HAP-1 (cell line): Measurements from ENCODE around the gene PKD2L1.
"Not testable (repeated sequence)": the region's sequence is repeated elsewhere in the genome, so short reads cannot be mapped to it uniquely, and the experiment has no call there.

Source experiments
- DNase-seq, 2 experiments: peaks; one replicate each; pipeline ENCODE4 v3.0.0-alpha.2; 2016 to 2020; ENCODE audit warnings: low spot score in 2 of 2
- H3K27me3 ChIP-seq: fragments of 250-450 bp; sonication (Bioruptor Pico); 2 replicates; pipeline ENCODE4 v1.5.1; 2020; ENCODE audit warnings: low read depth, mild to moderate bottlenecking, moderate library complexity
- H3K36me3 ChIP-seq: fragments of 250-450 bp; sonication (Bioruptor Pico); replicated peaks from 2 replicates; pipeline ENCODE4 v1.5.1; 2020; ENCODE audit warnings: mild to moderate bottlenecking
- H3K4me1 ChIP-seq: fragments of 250-450 bp; sonication (Bioruptor Pico); 2 replicates; pipeline ENCODE4 v1.5.1; 2020; ENCODE audit warnings: mild to moderate bottlenecking
- H3K4me3 ChIP-seq: fragments of 250-450 bp; sonication (Bioruptor Pico); 2 replicates; pipeline ENCODE4 v1.5.1; 2020; ENCODE audit warnings: mild to moderate bottlenecking, moderate library complexity
- H3K9me3 ChIP-seq: fragments of 250-450 bp; sonication (Bioruptor Pico); 2 replicates; pipeline ENCODE4 v1.5.1; 2020; ENCODE audit warnings: mild to moderate bottlenecking, moderate library complexity
- in situ Hi-C: fragments of 300-500 bp; cut with MboI; formaldehyde crosslinking; loops from 3 replicates; pipeline ENCODE4 v1.14.3; 2020; ENCODE audit warnings: low sequenced_read_pairs, inconsistent platforms, mixed read lengths

The PKD2L1 gene

GRCh38 chr10:100301123-100301522, 28.9 kb downstream of the PKD2L1 start:
- H3K27me3 ChIP-seq = peaks cover 32% of the 10 kb centered on the region
- H3K4me1 ChIP-seq, H3K36me3 ChIP-seq, H3K9me3 ChIP-seq, DNase-seq, H3K4me3 ChIP-seq, in situ Hi-C loops: not testable (repeated sequence)

DNA sequence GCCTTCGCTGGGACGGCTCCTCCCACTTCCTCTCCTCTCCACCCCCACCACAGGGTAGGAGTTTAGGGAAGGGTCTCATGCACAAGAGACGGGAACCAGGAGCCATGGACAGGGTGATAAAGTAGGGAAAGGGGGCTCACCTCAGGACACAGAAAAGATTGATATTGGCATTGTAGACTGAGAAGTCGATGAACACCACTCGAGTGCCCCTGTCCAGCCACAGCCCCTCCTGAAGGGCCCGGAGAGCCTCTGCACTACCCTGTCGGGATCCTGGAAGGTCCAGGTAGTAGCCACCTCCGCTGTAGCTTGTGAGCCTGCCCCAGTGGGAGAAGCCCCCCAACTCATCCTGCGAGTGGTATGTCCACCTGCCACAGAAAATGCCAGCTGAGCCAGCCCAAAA, 32.8 kb downstream of the PKD2L1 start:
- Histone ChIP-seq H3K36me3 (no peaks in the 10 kb centered on the region), H3K27me3 (peaks cover 18% of the 10 kb centered on the region)

GRCh38 chr10:100293066-100293465, 37.0 kb downstream of the PKD2L1 start:
- Histone ChIP-seq H3K27me3 (peaks cover 15% of the 10 kb centered on the region), H3K9me3 (no peaks in the 10 kb centered on the region), H3K4me1 (no peaks in the 10 kb centered on the region), H3K4me3 (no peak overlapping the region), H3K36me3 (no peaks in the 10 kb centered on the region)
- no peak for DNase-seq
- in situ Hi-C loops = no loop called here

More for the DNA sequence above, 32.8 kb downstream of the PKD2L1 start:
- H3K4me1 ChIP-seq = no peaks in the 10 kb centered on the region
- no peak overlapping the region for H3K4me3 ChIP-seq
- no peak for DNase-seq
- in situ Hi-C loops = no loop called here
- H3K9me3 ChIP-seq = no peaks in the 10 kb centered on the region

DNA sequence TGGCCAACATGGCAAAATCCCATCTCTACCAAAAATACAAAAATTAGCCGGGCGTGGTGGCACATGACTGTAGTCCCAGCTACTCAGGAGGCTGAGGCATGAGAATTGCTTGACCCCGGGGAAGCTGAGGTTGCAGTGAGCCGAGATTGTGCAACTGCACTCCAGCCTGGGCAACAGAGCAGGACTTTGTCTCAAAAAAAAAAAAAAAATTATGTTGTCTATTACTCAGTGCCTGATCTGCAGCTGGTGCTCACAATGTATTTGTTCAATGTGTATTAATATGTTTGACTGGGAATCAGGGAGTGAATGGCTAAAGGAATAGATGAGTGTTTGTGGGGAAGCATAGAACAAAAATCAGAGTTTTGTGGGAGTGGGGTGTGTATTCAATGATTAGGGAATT, 37.7 kb downstream of the PKD2L1 start:
- H3K9me3 ChIP-seq, H3K4me3 ChIP-seq, DNase-seq, in situ Hi-C loops, H3K4me1 ChIP-seq, H3K36me3 ChIP-seq: not testable (repeated sequence)
- peaks cover 11% of the 10 kb centered on the region for H3K27me3 ChIP-seq

- Histone ChIP-seq H3K4me3 (no peak overlapping the region), H3K36me3 (no peaks in the 10 kb centered on the region), H3K27me3 (peaks cover 3% of the 10 kb centered on the region; the same call in 1 of the 2 replicates), H3K9me3 (no peaks in the 10 kb centered on the region), H3K4me1 (peaks cover 2% of the 10 kb centered on the region; the same call in 1 of the 2 replicates)
- in situ Hi-C loops = no loop called here
- DNase-seq = no peak
Measured at GRCh38 chr10:100291356-100291755, 38.7 kb downstream of the PKD2L1 start.

DNA sequence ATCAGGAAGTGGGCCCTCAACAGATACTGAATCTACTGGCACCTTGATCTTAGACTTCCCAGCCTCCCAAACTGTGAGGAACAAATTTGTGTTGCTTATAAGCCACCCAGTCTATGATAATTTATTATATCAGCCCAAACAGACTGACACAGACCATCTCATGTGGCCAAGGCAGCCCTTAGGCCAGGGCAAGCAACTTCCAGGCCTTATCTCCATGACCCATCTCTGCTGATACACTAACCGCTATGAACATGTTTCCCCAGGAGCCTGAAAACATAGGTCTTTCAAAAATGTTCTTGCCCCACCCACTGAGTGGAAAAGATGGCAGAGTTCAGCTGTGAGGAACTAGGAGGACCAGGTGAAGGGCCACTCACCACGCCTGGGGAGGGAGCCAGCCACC, 40.4 kb downstream of the PKD2L1 start:
- Histone ChIP-seq H3K36me3 (0 out of 2 replicates have a peak, but pooled peaks cover 2% of the 10 kb centered on the region), H3K4me1 (peaks cover 7% of the 10 kb centered on the region), H3K27me3 (0 out of 2 replicates have a peak, but pooled peaks cover 3% of the 10 kb centered on the region), H3K4me3 (no peak overlapping the region), H3K9me3 (no peaks in the 10 kb centered on the region)
- no peak for DNase-seq
- in situ Hi-C loops = no loop called here

- in situ Hi-C loops = no loop called here
- Histone ChIP-seq H3K4me3 (no peak overlapping the region), H3K27me3 (0 out of 2 replicates have a peak, but pooled peaks cover 3% of the 10 kb centered on the region), H3K36me3 (peaks cover 13% of the 10 kb centered on the region), H3K9me3 (no peaks in the 10 kb centered on the region), H3K4me1 (peaks cover 7% of the 10 kb centered on the region)
- DNase-seq = no peak
Measured at GRCh38 chr10:100288196-100288595, 41.8 kb downstream of the PKD2L1 start.

DNA sequence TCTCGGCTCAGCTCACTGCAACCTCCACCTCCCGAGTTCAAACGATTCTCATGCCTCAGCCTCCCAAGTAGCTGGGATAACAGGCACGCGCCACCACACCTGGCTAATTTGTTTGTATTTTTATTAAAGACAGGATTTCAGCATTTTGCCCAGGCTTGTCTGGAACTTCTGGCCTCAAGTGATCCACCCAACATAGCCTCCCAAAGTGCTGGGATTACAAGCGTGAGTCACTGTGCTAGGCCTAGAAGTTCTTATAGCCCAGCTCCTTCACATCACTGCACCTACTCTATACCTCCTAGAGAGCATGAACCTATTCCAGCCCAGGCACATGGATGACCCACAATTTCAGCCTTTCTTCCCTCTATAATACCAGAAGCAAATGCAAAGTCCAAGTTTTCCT, 42.3 kb downstream of the PKD2L1 start:
- no peak for DNase-seq
- in situ Hi-C loops = no loop called here
- Histone ChIP-seq H3K36me3 (peaks cover 13% of the 10 kb centered on the region), H3K4me1 (peaks cover 7% of the 10 kb centered on the region), H3K27me3 (0 out of 2 replicates have a peak, but pooled peaks cover 3% of the 10 kb centered on the region), H3K4me3 (no peak overlapping the region), H3K9me3 (no peaks in the 10 kb centered on the region)

DNA sequence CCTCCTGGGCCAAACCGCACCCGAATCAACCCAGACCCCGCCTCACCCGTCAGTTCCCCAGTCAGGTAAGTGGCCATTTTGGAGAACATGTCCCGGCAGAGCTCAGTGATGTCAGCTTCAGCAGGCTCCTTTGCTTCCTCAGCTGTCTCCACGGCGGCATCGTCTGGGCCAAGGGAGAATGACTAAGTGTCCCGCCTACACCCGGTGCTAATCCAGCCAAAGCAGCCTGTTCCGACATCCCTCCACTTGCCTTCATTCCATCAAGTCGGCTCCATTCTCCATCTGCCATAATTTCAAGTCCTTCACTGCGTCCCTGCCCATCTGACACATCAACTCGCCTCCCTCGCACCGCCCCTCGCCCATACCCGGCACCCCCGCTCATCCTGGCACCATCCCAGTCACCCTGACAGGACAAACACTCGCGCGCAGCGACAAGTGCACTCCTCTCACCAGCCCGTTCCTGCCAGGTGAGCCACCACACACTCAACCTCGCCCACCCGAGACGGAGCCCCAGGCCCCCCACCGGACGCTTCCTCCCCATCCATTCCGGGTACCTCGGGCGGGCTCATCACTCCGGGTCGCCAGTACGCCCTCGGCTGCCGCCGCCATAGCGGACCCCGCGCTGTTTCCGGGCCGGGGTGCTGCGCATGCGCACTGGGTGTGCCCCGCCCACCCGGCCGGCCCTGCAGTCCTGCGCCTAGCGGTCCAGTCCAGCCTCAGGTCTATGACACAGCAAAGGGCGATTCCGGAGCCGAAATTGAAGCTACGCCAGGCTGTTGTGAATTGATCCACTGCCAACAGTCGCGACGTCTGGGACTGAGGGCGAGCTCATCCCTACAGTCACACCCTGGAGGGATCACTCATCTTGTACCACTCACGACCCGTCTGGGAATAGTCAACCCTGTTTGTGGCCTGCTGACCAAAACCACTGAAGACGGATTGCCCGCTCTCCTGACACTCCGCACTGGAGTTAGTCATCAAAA, 43.7 kb downstream of the PKD2L1 start, which contains the start of gene BLOC1S2:
Gene BLOC1S2, minus strand, starts transcription at position 630 of the 983 bp plus-strand sequence. Its CDS starts 21 bp downstream, at position 609.
- in situ Hi-C loops = no loop called here

DNA sequence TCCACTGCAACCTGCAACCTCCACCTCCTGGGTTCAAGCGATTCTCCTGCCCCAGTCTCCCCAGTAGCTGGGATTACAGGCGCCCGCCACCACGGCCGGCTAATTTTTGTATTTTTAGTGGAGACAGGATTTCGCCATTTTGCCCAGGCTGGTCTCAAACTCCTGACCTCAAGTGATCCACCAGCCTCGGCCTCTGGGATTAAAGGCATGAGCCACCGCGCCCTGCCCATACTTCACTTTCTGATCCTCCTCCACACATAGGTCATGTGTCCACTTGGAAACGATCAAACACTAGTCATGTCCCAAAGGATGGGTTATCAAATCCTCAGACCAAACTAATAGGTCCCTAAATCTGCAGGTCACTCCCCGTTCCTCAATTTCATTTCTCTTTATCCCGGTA, 44.7 kb downstream of the PKD2L1 start:
- H3K9me3 ChIP-seq = not testable (repeated sequence)
- H3K36me3 ChIP-seq = peaks cover 27% of the 10 kb centered on the region

More for the DNA sequence above, 43.7 kb downstream of the PKD2L1 start, which contains the start of gene BLOC1S2:
- Histone ChIP-seq H3K36me3 (peaks cover 22% of the 10 kb centered on the region), H3K27me3 (no peaks in the 10 kb centered on the region), H3K4me1 (peaks cover 7% of the 10 kb centered on the region), H3K9me3 (no peaks in the 10 kb centered on the region), H3K4me3 (peak within 1 kb of the TSS; percentile 93)
- DNase-seq = peak; percentile 68 to 87

DNA sequence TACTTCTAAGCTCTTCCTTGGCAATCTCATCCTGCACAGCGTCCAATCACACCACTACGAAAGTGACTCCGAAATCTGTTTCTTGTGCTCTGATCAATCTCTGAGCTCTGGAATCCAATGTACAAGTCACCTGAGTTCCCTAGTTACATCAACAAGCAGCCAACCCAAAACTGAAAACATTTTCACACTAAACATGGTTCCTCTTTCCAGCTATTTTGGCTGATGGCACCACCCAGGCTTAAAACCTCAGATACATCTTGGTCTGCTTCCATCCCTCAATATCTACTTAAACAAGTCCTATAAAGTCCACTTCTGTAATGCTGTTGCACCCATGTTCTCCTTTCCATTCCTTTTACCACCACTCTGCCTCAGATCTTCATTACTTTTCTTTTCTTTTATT, 47.1 kb downstream of the PKD2L1 start:
- Histone ChIP-seq H3K36me3 (peaks cover 42% of the 10 kb centered on the region), H3K4me3 (no peak overlapping the region), H3K27me3 (no peaks in the 10 kb centered on the region), H3K4me1 (peaks cover 7% of the 10 kb centered on the region), H3K9me3 (no peaks in the 10 kb centered on the region)
- in situ Hi-C loops = no loop called here
- DNase-seq = no peak

More for the DNA sequence above, 44.7 kb downstream of the PKD2L1 start:
- DNase-seq, in situ Hi-C loops, H3K4me1 ChIP-seq, H3K27me3 ChIP-seq: not testable (repeated sequence)
- peak overlapping the region; percentile 93 for H3K4me3 ChIP-seq

DNA sequence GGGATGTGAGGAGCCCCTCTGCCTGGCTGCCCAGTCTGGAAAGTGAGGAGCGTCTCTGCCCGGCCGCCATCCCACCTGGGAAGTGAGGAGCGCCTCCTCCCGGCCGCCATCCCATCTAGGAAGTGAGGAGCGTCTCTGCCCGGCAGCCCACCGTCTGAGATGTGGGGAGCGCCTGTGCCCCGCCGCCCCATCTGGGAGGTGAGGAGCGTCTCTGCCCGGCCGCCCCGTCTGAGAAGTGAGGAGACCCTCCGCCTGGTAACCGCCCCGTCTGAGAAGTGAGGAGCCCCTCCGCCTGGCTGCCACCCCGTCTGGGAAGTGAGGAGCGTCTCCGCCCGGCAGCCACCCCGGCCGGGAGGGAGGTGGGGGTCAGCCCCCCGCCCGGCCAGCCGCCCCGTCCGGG, 53.1 kb downstream of the PKD2L1 start:
- in situ Hi-C loops, H3K4me3 ChIP-seq, H3K27me3 ChIP-seq, H3K4me1 ChIP-seq, DNase-seq, H3K9me3 ChIP-seq: not testable (repeated sequence)
- peaks cover 34% of the 10 kb centered on the region for H3K36me3 ChIP-seq

- Histone ChIP-seq H3K4me3 (peak within 1 kb of the TSS; percentile 72), H3K27me3 (no peaks in the 10 kb centered on the region), H3K9me3 (no peaks in the 10 kb centered on the region), H3K4me1 (peaks cover 6% of the 10 kb centered on the region), H3K36me3 (peaks cover under 1% of the 10 kb centered on the region; the same call in 1 of the 2 replicates)
- DNase-seq = peak; percentile 82 to 85
- in situ Hi-C loops = no loop called here
Measured at GRCh38 chr10:100267239-100268104, 62.6 kb downstream of the PKD2L1 start, which contains the start of gene CWF19L1. Gene CWF19L1 (minus strand): TSS chr10:100267638. CDS start chr10:100267593, 45 bp downstream.
